Loucy (cell line): Measurements from ENCODE around the gene SETBP1.

ENCODE experiments used
- H2AFZ ChIP-seq: fragments of 200-600 bp; sonication (generic); 2 replicates; pipeline ENCODE4 v1.6.0; 2016; ENCODE audit warnings: antibody characterized with exemption, mild to moderate bottlenecking, low read length, moderate library complexity
- H3F3A ChIP-seq: fragments of 200-600 bp; 2 replicates; pipeline ENCODE4 v1.6.0; 2016; ENCODE audit warnings: antibody characterized with exemption, low read depth, mild to moderate bottlenecking
- H3K27me3 ChIP-seq: fragments of 200-600 bp; sonication (generic); 2 replicates; pipeline ENCODE4 v1.6.1; 2014; ENCODE audit warnings: low read length, mild to moderate bottlenecking; ENCODE audit not compliant: insufficient read depth, poor library complexity, severe bottlenecking
- H3K36me3 ChIP-seq: fragments of 200-600 bp; sonication (generic); 2 replicates; pipeline ENCODE4 v1.6.1; 2016; ENCODE audit warnings: low read length; ENCODE audit not compliant: insufficient read depth
- H3K4me1 ChIP-seq: fragments of 200-600 bp; sonication (generic); 2 replicates; pipeline ENCODE4 v1.5.1; 2014; ENCODE audit warnings: low read length, mild to moderate bottlenecking; ENCODE audit not compliant: insufficient read depth, poor library complexity, severe bottlenecking
- H3K4me2 ChIP-seq: fragments of 200-600 bp; sonication (generic); 2 replicates; pipeline ENCODE4 v1.6.0; 2014; ENCODE audit warnings: antibody characterized with exemption, low read length, low read depth, mild to moderate bottlenecking; ENCODE audit not compliant: poor library complexity, severe bottlenecking
- H3K4me3 ChIP-seq: fragments of 200-600 bp; sonication (generic); 2 replicates; pipeline ENCODE4 v1.5.1; 2014; ENCODE audit warnings: low read length, mild to moderate bottlenecking, mixed read lengths; ENCODE audit not compliant: poor library complexity, severe bottlenecking
- H3K79me2 ChIP-seq: fragments of 200-600 bp; sonication (generic); 2 replicates; pipeline ENCODE4 v1.6.1; 2014; ENCODE audit warnings: low read length; ENCODE audit not compliant: insufficient read depth
- H3K9ac ChIP-seq: fragments of 200-600 bp; sonication (generic); 2 replicates; pipeline ENCODE4 v1.6.0; 2014; ENCODE audit warnings: mild to moderate bottlenecking, low read depth, low read length, moderate library complexity; ENCODE audit not compliant: poor library complexity, severe bottlenecking
- H3K9me2 ChIP-seq: fragments of 200-600 bp; sonication (generic); replicated peaks from 2 replicates; pipeline ENCODE4 v1.6.1; 2016; ENCODE audit warnings: low read depth, low read length, mixed read lengths
- H3K9me3 ChIP-seq: fragments of 200-600 bp; sonication (generic); 2 replicates; pipeline ENCODE4 v1.6.1; 2014; ENCODE audit warnings: mild to moderate bottlenecking, antibody characterized with exemption, low read length, low read depth; ENCODE audit not compliant: insufficient read depth
- H4K20me1 ChIP-seq: fragments of 200-600 bp; sonication (generic); 2 replicates; pipeline ENCODE4 v1.6.0; 2014; ENCODE audit warnings: antibody characterized with exemption, low read length, mild to moderate bottlenecking; ENCODE audit not compliant: insufficient read depth, poor library complexity, severe bottlenecking
- CTCF ChIP-seq: fragments of 200-600 bp; sonication (generic); conservative IDR thresholded peaks from 2 replicates; pipeline ENCODE4 v1.5.1; 2014; ENCODE audit warnings: mild to moderate bottlenecking, antibody characterized with exemption, low read length
- EZH2phosphoT487 ChIP-seq: fragments of 200-600 bp; IDR thresholded peaks from 2 replicates; pipeline ENCODE4 v1.6.1; 2018; ENCODE audit warnings: antibody characterized with exemption, mild to moderate bottlenecking, moderate library complexity, borderline replicate concordance

SETBP1 gene

DNA sequence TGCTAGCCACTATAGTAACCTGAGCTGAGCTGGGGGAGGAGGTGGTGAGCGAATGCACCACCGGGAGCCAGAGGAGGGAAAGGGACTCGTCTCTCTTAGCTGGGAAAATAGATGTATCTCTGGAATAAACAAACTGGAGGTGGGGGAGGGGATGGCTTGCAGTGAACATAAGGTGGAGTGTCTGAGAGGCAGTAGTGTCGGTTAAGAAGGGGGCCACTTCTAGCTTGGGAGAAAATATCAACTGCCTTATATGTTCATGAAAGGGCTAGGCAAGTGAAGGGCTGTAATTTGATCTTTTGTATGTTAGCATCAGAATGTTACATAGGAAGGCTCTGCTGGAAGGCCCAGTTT is 2.2 kb downstream of the SETBP1 start:
- Histone ChIP-seq H2AFZ (no peak overlapping the region), H3K27me3 (no peaks in the 10 kb centered on the region), H3F3A (no peaks in the 10 kb centered on the region), H4K20me1 (peaks cover 40% of the 10 kb centered on the region), H3K36me3 (no peaks in the 10 kb centered on the region), H3K9me3 (no peaks in the 10 kb centered on the region), H3K9ac (peak overlapping the region; percentile 92), H3K9me2 (no peaks in the 10 kb centered on the region), H3K4me1 (peaks cover 64% of the 10 kb centered on the region), H3K4me2 (peak overlapping the region; percentile 91), H3K4me3 (peak overlapping the region; percentile 94), H3K79me2 (peaks cover 73% of the 10 kb centered on the region)
- TF ChIP-seq EZH2phosphoT487, result no peak
- TF ChIP-seq CTCF, result no peak

GRCh38 chr18:44683556-44683955 is 2.9 kb downstream of the SETBP1 start:
- H3F3A ChIP-seq, result no peaks in the 10 kb centered on the region
- peaks cover 40% of the 10 kb centered on the region for H4K20me1 ChIP-seq
- H3K79me2 ChIP-seq, result peaks cover 80% of the 10 kb centered on the region
- no peak overlapping the region for H2AFZ ChIP-seq
- H3K9me2 ChIP-seq, result no peaks in the 10 kb centered on the region
- H3K27me3 ChIP-seq, result no peaks in the 10 kb centered on the region
- TF ChIP-seq CTCF (no peak), EZH2phosphoT487 (no peak)
- no peaks in the 10 kb centered on the region for H3K9me3 ChIP-seq
- peak overlapping the region; percentile 94 for H3K4me3 ChIP-seq
- H3K4me1 ChIP-seq, result peaks cover 60% of the 10 kb centered on the region
- H3K36me3 ChIP-seq, result no peaks in the 10 kb centered on the region
- peak overlapping the region; percentile 91 for H3K4me2 ChIP-seq
- peak overlapping the region; percentile 92 for H3K9ac ChIP-seq

- Histone ChIP-seq H3K36me3 (peaks cover 4% of the 10 kb centered on the region; the same call in 1 of the 2 replicates), H3K4me3 (no peak overlapping the region), H3K4me2 (peak overlapping the region; percentile 91), H3K27me3 (no peaks in the 10 kb centered on the region), H3K9ac (no peak overlapping the region), H3K79me2 (peaks cover 97% of the 10 kb centered on the region), H3K9me2 (no peaks in the 10 kb centered on the region), H3K9me3 (no peaks in the 10 kb centered on the region), H4K20me1 (peaks cover 48% of the 10 kb centered on the region), H3F3A (no peaks in the 10 kb centered on the region), H2AFZ (no peak overlapping the region), H3K4me1 (peaks cover 69% of the 10 kb centered on the region)
- TF ChIP-seq EZH2phosphoT487, result no peak
Measured at GRCh38 chr18:44685296-44685695, 4.6 kb downstream of the SETBP1 start.

DNA sequence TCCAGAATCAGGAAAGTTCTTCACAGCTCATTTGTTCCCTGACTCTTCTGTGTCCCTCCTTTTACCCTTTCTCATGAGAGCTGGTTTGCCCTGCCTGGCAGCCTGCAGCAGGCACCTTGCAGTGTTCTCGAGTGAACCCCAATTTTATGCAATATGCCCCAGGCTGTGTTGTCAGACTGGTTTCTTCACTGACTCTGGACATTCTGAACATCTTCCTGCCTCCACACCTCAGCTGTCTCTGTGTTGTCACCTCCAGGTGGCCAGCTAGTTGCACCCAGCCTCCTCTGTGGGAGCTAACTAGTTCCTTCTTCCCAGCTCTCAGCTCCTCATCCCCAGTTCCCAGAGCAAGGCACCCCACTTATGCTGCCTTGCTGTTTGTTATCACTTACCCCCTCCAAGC is 5.5 kb downstream of the SETBP1 start:
- Histone ChIP-seq H2AFZ (no peak overlapping the region), H3F3A (no peaks in the 10 kb centered on the region), H3K36me3 (peaks cover 4% of the 10 kb centered on the region; the same call in 1 of the 2 replicates), H3K9me2 (no peaks in the 10 kb centered on the region), H3K27me3 (no peaks in the 10 kb centered on the region), H3K79me2 (peaks cover 100% of the 10 kb centered on the region), H3K9me3 (no peaks in the 10 kb centered on the region), H3K4me2 (peak overlapping the region; percentile 91), H4K20me1 (peaks cover 48% of the 10 kb centered on the region), H3K9ac (no peak overlapping the region), H3K4me3 (no peak overlapping the region), H3K4me1 (peaks cover 77% of the 10 kb centered on the region)
- no peak for TF ChIP-seq EZH2phosphoT487
- no peak for TF ChIP-seq CTCF
